ENCODE measurements around the gene DPP10.
"Not testable (repeated sequence)": the region's sequence is repeated elsewhere in the genome, so short reads cannot be mapped to it uniquely, and the experiment has no call there.

DPP10 gene

DNA sequence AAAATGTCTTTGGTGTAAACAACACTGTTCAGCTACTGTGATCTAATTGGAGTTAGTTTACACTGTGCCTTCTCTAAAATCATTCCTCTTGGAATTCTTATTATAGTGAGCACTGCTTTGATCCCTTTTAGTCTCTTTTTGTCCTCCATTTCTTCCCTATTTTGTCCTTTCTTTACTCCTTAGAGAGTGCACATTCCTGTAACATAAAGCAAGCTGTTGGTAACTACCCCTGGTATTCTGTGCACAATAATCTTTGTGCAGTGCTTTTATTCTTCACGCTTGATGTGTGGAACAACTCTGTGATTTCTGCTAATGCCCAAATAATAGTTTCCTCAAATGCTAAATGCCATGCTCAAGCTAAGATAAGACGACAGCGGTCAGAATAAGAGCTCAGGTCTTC is 401.5 kb downstream of the DPP10 start:
- DNase-seq, result no peak

DNA sequence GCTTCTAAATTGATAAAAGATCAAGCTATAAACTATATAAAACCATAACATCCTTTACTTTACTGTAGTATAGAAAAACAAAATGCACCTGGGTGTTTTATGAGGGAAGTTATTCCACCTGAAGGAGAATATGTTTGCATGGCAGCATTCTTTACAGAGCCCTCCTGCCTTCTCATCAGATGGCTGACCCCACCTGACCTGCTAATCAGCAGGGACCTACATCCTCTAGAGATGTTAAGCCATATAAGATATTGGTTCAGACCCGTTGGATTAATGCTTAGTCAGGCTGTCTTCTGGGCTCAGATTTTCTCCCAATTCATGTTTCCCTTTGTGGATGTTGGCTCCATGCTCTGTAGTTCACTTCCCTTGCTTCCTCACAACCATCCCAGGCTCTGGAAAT is 414.8 kb downstream of the DPP10 start:
- DNase-seq, result no peak

DNA sequence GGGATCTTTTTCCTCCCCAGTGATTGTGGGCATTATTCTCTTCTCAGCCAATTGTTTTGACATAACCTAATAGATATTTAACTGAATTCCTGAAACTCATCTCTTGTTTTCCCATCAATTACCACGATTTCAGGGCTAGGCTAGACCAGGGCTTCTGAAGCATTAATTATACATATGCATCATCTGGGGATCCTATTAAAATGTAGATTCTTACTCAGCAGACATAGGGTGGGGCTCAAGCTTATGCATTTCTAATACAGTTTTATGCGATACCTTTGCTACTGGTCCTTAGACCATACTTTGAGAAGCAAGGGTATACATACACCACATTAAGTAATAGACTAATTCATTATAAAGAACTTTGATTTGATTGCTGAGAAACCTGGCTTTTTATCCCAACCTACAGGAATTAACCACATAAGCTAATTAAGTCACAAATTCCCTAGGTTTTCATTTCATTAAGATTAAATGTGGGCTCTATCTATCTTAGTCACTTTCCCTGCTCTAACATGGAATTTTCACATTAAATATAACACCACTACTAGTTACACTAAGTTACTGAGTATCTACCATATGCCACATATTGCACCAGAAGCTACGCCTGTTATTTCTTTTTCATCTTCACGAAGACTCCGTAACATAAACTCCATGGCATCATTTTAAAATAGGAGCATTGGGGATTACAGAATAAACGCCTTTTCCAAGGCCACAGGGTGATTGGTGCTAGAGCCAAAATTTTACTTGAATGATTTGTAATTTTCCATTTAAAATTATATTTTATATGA is 417.5 kb downstream of the DPP10 start:
- DNase-seq, result no peak

DNA sequence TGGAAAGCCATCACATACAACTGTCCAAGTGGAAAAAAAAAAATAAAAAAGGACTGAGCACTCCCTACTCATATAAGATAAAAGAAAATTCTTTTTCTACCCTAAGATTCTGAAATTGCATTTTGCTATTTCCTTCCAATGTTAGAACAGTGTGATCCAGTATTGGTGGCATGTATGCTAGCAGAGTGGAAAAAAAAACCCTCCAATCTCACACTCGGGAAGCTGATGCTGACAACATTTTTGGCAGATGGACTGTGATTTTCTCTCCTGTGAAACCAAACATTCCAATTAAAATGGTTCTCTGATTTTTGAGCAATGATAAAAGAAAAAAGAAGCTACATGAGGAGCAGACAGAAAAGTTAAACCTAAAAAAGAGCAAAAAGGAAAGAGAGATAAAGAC is 419.8 kb downstream of the DPP10 start:
- DNase-seq, result no peak

DNA sequence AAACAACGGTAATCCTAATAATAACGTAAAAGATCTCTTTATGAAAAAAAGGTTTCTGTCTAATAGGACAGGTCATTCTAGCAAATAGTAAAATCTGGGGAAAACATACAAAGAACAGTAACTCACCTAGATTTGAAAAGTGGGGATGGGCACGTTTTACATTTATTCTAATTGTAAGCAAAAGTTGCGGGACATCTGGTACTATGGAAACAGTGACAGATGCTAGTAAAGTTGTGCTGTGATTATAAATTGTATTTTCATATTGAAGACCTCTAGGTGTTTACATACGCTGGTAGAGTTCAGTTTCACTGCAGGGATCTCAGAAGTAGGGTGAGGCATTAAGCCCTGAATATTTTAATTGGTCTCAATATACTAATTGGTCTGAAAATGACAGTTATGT is 422.5 kb downstream of the DPP10 start:
- no peak for DNase-seq

DNA sequence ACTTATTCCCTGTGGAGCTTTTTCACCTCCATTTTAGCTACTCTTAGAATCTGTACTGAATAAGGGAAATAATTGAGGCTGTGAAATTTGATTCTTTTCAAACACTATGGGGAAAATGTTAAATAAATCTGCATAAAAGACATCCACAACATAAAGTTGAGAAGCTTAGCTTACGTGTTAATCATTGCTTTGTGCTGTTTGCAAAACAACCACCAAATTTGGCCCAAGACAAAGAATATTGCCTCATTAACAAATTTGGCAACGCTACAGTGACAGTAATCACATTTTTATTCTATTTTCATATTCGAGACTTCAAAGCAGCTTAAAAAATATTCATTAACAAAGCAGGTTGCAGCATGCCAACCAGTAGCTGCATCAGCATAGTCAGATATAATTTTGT is 437.6 kb downstream of the DPP10 start:
- no peak for DNase-seq

DNA sequence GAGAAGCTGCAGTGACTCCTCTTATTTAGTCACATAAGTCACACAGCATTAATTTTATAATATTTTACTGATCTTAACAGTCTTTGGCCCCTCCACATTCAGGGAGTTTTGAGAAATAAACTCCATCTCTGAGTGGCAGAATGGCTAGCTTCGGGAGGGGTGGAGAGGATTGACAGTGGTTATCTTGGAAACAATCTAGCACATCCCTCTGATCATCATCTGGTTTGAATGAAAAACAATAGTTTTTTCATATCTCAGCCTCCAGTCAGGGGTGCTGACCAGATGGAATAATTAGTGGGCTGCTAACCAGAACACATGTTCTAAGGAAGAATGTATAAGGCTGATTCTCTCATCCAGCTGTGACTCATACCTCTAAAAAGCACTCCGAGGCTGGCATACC is 477.5 kb downstream of the DPP10 start:
- DNase-seq, result no peak

DNA sequence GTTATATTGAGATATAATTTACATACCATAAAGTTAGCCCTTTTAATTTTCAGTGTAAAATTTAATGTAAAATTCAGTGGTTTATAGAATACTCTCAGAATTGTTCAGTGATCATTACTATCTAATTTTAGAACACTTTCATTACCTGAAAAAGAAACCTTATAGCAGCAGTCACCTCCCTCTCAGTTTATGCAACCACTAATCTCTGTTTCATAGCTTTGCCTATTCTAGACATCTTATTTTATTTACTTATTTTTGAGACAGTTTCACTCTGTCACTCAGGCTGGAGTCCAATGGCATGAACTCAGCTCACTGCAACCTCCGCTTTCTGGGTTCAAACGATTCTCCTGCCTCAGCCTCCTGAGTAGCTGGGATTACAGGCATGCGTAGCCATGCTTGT is 479.6 kb downstream of the DPP10 start:
- no peak for DNase-seq

DNA sequence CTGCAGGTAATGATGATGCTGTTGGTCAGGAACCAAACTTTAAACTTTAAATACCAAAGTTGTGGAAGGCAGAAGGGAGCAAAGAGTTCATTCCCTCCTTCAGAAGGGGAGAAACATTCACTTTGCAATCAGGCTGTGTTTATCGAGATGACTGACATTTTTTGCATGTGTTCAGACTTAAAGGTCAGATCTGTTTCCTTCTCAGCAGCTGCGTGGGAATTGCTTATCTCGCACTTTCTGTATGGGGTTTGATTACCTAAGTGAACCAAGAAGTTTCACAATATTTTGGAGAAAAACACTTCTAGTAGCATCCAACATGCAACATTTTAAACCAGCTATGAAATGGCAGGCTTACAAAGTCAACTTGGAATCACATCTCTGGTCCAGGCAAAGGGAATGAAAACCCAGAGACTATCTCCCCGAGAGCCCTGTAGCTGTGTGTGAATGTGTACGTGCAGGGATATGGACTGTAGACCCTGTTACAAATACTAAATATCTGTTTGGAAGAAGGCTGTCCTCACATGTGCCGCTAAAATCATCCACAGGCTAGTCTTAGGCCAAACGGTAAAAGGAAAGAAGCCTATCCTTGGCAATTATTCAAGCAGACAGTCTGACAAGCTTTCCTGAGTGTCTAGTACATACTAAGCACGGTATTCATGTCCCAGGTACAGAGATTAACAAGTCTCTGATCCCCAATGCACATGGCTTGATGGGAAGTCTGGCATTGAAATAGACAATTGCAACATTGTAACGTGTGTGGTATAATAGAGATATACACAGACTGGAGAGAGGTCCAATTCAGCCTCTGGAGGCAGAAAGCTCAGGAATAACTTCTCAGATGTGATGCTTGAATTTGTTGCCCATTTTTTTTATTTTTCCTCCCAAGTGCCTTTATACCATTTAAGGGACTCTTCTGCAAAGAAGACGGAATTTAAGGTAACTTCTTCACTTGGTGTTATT is 483.1 kb downstream of the DPP10 start:
- DNase-seq, result no peak

DNA sequence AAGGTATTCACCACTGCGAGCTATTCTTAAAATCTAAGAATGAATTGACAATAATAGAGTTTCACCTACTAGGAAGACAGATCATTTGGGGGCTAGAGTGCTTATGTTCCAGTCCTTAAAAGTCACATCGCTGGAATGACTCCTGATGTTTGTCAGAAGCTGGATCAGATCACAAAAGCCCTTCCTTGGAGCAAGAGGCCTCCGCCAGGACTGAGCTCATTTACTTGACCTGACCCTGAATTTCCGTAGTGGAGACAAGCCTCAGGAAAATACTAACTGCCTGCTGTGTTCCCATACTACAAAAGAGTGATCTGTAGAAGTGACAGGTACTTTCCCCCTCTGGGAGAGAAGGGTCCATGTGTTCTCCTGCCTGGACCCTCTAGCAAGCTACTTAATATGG is 483.9 kb downstream of the DPP10 start:
- DNase-seq, result no peak

DNA sequence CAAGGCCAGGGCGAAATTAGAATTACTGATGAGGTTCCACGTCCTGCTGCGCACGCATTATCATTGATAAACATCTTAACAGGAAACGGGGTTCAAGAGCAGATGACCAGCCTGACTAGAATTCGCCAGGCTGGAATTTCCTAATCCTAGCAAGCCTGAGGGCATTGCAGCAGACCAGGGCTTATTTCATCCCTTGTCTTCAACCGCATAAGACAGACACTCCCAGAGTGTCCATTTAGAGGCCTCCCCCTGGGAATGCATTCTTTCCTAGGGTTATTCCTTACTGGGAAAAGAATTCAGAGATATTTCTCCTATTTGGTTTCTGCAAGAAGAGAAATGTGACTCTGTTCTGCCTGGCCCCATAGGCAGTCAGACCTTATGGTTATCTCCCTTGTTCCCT is 486.8 kb downstream of the DPP10 start:
- DNase-seq, result no peak

DNA sequence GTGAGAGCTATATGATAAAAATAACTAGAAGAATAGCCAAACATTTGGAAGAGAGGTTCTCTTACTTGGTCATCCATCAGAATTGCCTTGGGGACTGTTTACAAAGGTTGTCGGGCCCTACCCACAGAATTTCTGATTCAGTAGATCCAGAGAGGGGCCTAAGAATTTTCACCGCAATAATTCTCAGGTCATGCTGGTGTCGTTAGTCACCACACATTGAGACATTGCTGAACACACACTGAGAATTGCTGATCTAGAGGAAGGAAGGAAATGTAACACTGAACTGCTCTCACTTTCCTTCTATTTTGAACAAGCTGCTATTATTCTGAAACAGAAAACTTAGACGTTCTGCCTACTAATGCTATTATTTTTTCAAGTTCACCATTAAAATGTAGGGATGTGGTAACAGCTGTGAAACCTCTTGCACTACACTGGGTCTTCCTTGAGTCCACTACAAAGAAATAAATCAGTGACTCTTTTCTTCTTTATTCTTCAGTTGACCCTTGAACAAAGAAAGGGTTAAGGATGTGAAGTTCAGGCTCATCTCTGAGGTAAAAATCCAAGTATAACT is 491.3 kb downstream of the DPP10 start:
- DNase-seq, result no peak

DNA sequence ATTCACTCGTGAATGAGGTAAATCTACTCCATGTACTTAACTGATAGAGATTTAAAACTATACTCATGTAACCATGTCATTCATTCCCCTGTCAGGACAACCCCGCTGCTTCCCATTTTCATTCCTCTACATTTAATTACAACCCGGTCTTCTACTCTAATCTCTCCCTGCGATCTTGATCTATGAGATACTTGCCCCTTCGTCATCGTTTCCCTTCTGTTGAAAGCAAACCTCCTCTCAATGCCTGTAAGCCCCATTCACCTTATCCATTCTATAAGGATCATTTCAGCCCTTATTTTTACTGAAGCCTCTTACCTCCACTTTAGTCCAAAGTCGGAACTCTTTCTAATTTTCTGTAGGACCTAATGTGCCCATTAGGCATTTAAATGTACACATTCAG is 492.6 kb downstream of the DPP10 start:
- DNase-seq, result no peak

DNA sequence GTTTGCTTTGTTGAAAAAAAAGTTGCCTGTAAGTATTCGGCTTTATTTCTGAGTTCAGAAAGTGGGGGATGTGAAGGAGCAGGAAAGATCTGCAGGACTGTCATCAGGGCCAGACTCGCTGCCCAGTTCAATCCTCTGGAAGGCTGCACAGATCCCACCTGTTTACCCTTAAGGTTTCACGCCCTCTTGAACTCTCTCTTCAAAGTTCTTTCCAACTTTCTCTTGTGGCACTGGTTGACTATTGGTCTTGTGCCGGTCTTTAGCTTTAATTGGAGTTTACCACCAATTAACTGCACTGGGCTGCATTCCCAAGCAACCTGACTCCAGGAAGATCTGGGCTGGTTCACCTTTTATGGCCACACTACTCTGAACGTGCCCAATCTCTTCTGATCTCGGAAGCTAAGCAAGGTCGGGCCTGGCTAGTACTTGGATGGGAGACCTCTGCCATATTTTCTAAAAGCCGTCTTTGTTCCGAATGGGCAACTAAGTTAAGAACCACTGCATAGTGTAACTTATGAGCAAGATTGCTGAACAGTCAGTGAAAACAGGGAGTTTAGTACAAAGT is 495.0 kb downstream of the DPP10 start:
- no peak for DNase-seq

DNA sequence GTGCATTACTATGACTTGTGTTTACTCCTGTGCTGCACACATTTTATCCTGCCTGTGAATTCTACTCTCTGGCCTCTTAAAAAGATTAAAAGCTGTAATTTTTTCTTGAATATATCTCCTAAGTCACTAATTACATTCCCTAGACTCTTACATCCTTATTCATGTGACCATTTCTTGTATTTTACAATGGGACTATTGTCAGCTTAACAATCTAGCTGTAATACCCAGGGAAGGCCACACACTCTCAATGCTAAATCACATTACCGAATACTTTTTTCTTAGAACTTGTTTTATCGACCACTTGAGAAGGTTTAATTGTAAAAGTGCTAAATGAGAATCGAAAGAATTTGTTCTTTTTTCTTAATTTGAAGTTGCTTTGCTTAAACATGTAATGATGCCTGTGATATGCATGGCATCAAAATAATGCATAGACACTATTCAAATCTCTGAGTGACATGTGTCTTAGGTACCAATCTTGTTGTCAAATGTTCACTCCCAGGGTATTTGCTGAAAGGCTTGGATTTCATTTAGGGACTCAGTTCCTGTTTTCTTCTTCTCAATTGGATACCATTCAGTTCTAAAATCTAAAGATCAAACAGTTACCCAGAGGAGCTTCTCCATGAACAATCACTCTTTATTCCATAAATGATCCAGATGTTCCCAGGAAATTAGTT is 498.5 kb downstream of the DPP10 start:
- DNase-seq, result no peak

DNA sequence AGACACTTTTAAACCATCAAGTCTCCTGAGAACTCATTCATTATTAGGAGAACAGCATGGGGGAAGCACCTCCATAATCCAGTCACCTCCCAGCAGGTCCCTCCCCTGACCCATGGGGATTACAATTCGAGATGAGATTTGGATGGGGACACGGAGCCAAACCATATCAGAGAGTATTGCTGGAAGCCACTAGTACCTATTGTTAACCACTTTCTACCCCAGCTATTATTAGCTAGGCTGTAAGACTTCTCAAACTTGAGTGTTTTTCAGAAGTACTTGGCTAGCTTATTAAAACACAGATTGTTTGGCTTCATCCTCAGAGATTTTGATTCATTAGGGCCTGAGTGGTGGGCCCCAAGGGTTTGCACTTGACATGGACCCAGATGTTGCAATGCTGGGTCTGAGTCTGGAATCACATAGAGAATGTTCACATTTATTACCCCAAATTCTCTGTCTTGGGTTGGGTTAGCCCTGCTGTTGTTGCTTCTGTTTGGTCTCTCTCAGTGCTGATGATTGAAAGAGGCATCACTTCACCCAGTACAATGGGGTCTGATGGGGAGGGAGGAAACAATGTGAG is 506.9 kb downstream of the DPP10 start:
- no peak for DNase-seq

DNA sequence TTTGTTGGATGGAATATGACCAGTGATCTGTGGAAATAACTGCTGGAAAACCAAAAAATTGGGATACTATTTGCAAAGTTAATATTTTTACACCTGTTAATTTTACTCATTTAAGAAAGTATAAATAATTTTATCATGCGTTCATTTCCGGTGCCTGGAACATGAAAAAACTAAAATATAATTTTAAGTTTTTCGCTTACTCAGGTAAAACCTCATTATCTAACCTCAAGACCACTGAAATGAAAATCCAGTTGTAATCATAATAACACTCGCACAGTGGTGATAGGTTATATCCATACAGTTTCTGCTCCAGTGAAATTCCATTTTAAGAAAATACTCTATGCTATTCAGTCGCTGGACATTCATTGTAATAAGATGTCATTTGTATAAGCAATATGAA is 517.9 kb downstream of the DPP10 start:
- no peak for DNase-seq

DNA sequence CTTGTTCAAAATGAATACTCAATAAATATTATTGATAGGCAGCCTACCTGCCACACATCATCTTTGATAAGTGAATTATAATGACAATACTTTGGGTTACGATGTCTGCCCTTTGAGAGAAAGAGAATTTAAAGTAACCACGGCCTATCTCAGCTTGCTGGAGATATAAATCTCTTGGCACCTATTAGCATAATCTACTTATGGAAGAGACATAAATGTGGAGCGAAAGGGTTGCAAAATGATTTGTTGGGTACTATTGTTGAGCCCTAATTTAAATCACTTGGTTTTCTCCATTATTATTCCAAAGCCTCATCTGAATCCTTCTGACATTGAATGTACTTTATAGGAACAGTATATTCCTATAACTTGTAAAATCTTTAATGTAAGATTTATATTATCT is 520.1 kb downstream of the DPP10 start:
- DNase-seq, result no peak

DNA sequence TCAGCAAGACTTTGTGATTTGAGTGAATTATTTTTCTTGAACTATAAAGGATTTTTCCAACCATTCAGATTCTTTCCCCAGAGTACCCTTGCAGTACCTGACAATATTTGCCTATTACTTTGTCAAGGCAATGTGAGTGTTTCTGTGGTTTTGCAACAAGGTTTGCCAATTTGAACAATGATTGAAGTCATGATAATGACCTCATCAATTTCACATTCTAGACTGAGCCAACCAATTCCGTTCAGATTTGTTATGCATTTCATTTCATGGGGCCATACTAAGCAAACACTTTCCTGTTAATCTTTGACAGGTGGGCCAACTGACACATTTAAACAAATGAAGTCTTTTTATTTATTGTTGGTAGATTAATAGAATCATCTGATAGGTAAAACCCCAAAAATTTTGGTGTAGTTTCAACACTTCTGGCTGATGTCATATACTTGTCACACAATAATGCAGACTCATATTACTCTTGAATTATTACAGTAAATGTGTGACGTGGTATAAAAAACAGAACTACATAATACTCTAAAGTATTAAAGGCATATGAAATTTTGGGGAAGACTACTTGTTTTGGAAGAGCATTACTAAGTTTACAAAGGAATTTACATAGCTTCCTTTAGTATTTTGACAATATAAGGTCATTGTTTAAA is 526.4 kb downstream of the DPP10 start:
- no peak for DNase-seq

DNA sequence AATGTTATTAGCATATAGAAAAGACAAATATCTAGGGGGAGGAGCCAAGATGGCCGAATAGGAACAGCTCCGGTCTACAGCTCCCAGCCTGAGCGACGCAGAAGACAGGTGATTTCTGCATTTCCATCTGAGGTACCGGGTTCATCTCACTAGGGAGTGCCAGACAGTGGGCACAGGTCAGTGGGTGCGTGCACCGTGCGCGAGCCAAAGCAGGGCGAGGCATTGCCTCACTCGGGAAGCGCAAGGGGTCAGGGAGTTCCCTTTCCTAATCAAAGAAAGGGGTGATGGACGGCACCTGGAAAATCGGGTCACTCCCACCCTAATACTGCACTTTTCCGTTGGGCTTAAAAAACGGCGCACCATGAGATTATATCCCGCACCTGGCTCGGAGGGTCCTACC is 561.9 kb downstream of the DPP10 start:
- DNase-seq, result not testable (repeated sequence)

DNA sequence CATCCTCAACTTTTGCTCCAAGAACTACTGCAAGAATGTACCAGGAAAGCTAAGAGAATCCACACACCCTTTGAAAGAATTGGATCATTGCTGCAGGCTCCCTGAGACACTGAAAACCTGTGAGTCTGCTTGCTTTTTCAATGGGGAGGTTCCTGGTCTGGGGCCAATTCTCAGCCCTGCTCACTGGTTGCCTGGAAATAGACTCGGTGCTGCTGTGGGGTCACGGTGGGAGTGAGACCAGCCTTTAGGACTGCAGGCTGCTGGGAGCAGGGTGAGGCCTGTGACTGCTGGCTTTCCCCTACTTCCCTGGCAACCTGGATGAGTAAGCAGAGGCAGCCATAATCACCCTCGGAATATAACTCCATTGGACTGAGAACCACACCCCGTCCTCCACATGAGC is 569.3 kb downstream of the DPP10 start:
- no peak for DNase-seq

DNA sequence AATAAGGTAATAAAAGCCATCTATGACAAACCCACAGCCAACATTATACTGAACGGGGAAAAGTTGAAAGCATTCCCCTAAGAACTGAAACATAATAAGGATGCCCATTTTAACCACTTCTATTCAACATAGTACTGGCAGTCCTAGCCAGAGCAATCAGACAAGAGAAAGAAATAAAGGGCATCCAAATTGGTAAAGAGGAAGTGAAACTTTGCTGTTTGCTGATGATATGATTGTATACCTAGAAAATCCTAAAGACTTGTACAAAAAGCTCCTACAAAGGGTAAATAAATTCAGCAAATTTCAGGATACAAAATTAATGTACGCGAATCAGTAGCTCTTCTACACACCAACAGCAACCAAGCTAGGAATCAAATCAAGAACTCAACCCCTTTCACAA is 579.6 kb downstream of the DPP10 start:
- not testable (repeated sequence) for DNase-seq
